DOHH2 (cell line): Measurements from ENCODE around the gene PLEKHG5.

Experiments used
- H3F3A ChIP-seq: fragments of 200-600 bp; sonication (generic), shearing (Covaris generic); 2 replicates; pipeline ENCODE4 v1.6.0; 2016; ENCODE audit warnings: antibody characterized with exemption, mild to moderate bottlenecking; ENCODE audit not compliant: control insufficient read depth, insufficient read depth
- H3K27ac ChIP-seq: fragments of 200-600 bp; sonication (generic); 2 replicates; pipeline ENCODE4 v1.5.1; 2014; ENCODE audit warnings: low read depth, mild to moderate bottlenecking, low read length, moderate library complexity
- H3K27me3 ChIP-seq: fragments of 200-600 bp; sonication (generic); 2 replicates; pipeline ENCODE4 v1.6.1; 2014; ENCODE audit warnings: mild to moderate bottlenecking, low read length, mixed read lengths; ENCODE audit not compliant: control insufficient read depth
- H3K36me3 ChIP-seq: fragments of 200-600 bp; sonication (generic); 2 replicates; pipeline ENCODE4 v1.6.1; 2014; ENCODE audit warnings: mild to moderate bottlenecking, low read length, moderate library complexity, mixed read lengths; ENCODE audit not compliant: control insufficient read depth
- H3K4me1 ChIP-seq: fragments of 200-600 bp; sonication (generic); 2 replicates; pipeline ENCODE4 v1.6.1; 2014; ENCODE audit warnings: mild to moderate bottlenecking, low read length, mixed read lengths; ENCODE audit not compliant: control insufficient read depth
- H3K4me2 ChIP-seq: fragments of 200-600 bp; sonication (generic); 2 replicates; pipeline ENCODE4 v1.6.0; 2014; ENCODE audit warnings: mild to moderate bottlenecking, low read length, moderate library complexity
- H3K4me3 ChIP-seq: fragments of 200-600 bp; sonication (generic); 2 replicates; pipeline ENCODE4 v1.5.1; 2014; ENCODE audit warnings: mild to moderate bottlenecking, low read length, mixed read lengths
- H3K79me2 ChIP-seq: fragments of 200-600 bp; sonication (generic); 2 replicates; pipeline ENCODE4 v1.6.1; 2014; ENCODE audit warnings: mild to moderate bottlenecking, low read length, mixed read lengths; ENCODE audit not compliant: control insufficient read depth
- H3K9me2 ChIP-seq: fragments of 200-600 bp; sonication (generic); replicated peaks from 2 replicates; pipeline ENCODE4 v1.6.1; 2014; ENCODE audit warnings: mild to moderate bottlenecking, low read length, mixed read lengths; ENCODE audit not compliant: control insufficient read depth
- H3K9me3 ChIP-seq: fragments of 200-600 bp; sonication (generic); 2 replicates; pipeline ENCODE4 v1.6.1; 2014; ENCODE audit warnings: antibody characterized with exemption, low read length, mixed read lengths; ENCODE audit not compliant: control insufficient read depth, insufficient read depth
- H4K20me1 ChIP-seq: fragments of 200-600 bp; sonication (generic); 2 replicates; pipeline ENCODE4 v1.6.0; 2014; ENCODE audit warnings: low read depth, mild to moderate bottlenecking, antibody characterized with exemption, low read length, moderate library complexity; ENCODE audit not compliant: control insufficient read depth, insufficient read depth
- EZH2phosphoT487 ChIP-seq: fragments of 200-600 bp; sonication (generic); IDR thresholded peaks from 2 replicates; pipeline ENCODE4 v1.6.1; 2017; ENCODE audit warnings: borderline replicate concordance, mild to moderate bottlenecking, antibody characterized with exemption, low read length, moderate library complexity, mixed read lengths
- TF ChIP-seq, protein P1 (sequence below): fragments of 200-600 bp; sonication (generic); IDR thresholded peaks from one replicate; pipeline ENCODE4 v1.5.1; 2014; ENCODE audit warnings: antibody characterized with exemption, mild to moderate bottlenecking, low read depth, low read length; ENCODE audit not compliant: poor library complexity, severe bottlenecking

PLEKHG5 gene

DNA sequence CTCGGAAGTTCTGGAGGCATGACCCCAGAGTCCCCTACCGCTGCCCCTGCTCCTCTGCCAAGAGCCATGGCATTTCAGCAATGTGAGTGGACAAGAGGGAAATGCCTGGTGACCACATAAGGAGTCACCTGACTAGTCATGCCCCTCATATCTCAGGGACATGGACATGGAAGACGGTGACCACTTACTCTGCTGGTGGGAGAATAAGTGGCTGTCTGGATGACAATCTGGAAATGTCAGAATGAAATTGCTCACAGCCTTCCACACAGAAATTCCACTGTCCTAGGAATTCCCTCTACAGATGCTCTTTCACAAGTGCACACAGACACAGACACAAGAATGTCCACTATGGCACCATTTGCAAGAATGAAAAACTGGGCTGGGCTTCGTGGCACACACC, 24.3 kb upstream of the PLEKHG5 start:
- Histone ChIP-seq H3K27ac (no peak overlapping the region), H3K27me3 (no peaks in the 10 kb centered on the region), H3K9me2 (no peaks in the 10 kb centered on the region)

DNA sequence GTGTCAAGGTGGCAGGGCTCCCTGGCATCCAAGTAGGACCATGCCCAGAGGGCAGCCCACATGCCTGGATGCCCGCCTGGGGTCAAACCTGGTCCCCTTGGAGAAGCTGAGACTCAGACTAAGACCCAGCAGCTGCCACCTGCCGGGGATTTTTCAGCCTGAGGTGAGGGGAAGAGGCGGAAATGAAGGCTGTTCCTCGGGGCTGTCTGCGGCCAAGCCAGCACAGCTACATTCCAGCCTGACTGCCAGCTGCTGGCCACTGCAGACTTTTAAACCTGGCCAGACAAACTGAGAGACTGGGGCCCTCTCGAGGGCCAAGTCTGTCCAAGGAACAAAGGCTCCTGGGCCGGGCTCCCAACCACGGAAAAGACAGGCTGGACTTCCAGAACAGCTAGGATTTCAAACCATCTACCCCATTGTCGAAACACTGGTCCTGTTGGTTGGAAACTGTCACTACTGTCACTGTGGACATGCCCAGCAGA, 21.9 kb upstream of the PLEKHG5 start:
- no peak overlapping the region for H3K4me3 ChIP-seq
- no peak overlapping the region for H3K4me2 ChIP-seq
- TF ChIP-seq, protein P1, sequence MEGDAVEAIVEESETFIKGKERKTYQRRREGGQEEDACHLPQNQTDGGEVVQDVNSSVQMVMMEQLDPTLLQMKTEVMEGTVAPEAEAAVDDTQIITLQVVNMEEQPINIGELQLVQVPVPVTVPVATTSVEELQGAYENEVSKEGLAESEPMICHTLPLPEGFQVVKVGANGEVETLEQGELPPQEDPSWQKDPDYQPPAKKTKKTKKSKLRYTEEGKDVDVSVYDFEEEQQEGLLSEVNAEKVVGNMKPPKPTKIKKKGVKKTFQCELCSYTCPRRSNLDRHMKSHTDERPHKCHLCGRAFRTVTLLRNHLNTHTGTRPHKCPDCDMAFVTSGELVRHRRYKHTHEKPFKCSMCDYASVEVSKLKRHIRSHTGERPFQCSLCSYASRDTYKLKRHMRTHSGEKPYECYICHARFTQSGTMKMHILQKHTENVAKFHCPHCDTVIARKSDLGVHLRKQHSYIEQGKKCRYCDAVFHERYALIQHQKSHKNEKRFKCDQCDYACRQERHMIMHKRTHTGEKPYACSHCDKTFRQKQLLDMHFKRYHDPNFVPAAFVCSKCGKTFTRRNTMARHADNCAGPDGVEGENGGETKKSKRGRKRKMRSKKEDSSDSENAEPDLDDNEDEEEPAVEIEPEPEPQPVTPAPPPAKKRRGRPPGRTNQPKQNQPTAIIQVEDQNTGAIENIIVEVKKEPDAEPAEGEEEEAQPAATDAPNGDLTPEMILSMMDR = no peak
- no peak for TF ChIP-seq EZH2phosphoT487

More for the DNA sequence above, 24.3 kb upstream of the PLEKHG5 start:
- H3K4me2 ChIP-seq = no peak overlapping the region
- no peak for TF ChIP-seq EZH2phosphoT487
- TF ChIP-seq, protein P1 = no peak
- H3K36me3 ChIP-seq = no peaks in the 10 kb centered on the region
- no peaks in the 10 kb centered on the region for H3K79me2 ChIP-seq
- no peak overlapping the region for H3K4me3 ChIP-seq
- H4K20me1 ChIP-seq = no peaks in the 10 kb centered on the region
- no peaks in the 10 kb centered on the region for H3F3A ChIP-seq
- H3K4me1 ChIP-seq = no peaks in the 10 kb centered on the region
- H3K9me3 ChIP-seq = no peaks in the 10 kb centered on the region

DNA sequence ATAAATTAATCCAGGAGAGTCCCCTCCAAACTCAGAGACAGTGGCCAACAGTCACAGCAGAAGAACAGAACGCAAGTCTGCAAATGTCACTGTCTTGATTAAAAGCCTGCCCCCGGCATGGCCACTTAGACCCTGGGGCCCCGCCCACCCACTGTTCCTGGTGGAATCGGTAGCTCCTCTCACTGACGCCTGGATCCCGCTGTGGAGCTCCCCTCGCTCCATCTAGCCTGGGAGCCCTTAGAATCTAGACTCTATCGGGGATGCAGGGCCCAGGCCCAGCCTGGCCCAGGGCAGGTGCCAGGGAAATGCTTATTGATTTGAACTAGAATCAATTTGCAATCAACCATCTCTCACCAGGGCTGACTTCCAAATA, 21.4 kb upstream of the PLEKHG5 start:
- no peaks in the 10 kb centered on the region for H3K79me2 ChIP-seq

More for the DNA sequence above, 21.9 kb upstream of the PLEKHG5 start:
- Histone ChIP-seq H3K9me2 (no peaks in the 10 kb centered on the region), H4K20me1 (no peaks in the 10 kb centered on the region), H3K9me3 (no peaks in the 10 kb centered on the region), H3K36me3 (no peaks in the 10 kb centered on the region), H3K4me1 (no peaks in the 10 kb centered on the region), H3F3A (no peaks in the 10 kb centered on the region), H3K79me2 (no peaks in the 10 kb centered on the region), H3K27me3 (no peaks in the 10 kb centered on the region), H3K27ac (no peak overlapping the region)

More for the DNA sequence above, 21.4 kb upstream of the PLEKHG5 start:
- no peak overlapping the region for H3K4me2 ChIP-seq
- no peaks in the 10 kb centered on the region for H3K27me3 ChIP-seq
- no peak for TF ChIP-seq EZH2phosphoT487
- TF ChIP-seq, protein P1 = no peak
- no peak overlapping the region for H3K4me3 ChIP-seq
- no peak overlapping the region for H3K27ac ChIP-seq
- no peaks in the 10 kb centered on the region for H4K20me1 ChIP-seq
- no peaks in the 10 kb centered on the region for H3K9me2 ChIP-seq
- no peaks in the 10 kb centered on the region for H3K36me3 ChIP-seq
- no peaks in the 10 kb centered on the region for H3K9me3 ChIP-seq
- H3F3A ChIP-seq = no peaks in the 10 kb centered on the region
- no peaks in the 10 kb centered on the region for H3K4me1 ChIP-seq
